Fibroblast of skin of scalp (primary cell): ENCODE data around the gene LRRC27.
A peak's percentile ranks its signal among the peaks of the same experiment; 100 is the strongest.

Source experiments
- DNase-seq: peaks from one replicate; pipeline ENCODE4 v3.0.0-alpha.2; 2013

The LRRC27 gene

DNA sequence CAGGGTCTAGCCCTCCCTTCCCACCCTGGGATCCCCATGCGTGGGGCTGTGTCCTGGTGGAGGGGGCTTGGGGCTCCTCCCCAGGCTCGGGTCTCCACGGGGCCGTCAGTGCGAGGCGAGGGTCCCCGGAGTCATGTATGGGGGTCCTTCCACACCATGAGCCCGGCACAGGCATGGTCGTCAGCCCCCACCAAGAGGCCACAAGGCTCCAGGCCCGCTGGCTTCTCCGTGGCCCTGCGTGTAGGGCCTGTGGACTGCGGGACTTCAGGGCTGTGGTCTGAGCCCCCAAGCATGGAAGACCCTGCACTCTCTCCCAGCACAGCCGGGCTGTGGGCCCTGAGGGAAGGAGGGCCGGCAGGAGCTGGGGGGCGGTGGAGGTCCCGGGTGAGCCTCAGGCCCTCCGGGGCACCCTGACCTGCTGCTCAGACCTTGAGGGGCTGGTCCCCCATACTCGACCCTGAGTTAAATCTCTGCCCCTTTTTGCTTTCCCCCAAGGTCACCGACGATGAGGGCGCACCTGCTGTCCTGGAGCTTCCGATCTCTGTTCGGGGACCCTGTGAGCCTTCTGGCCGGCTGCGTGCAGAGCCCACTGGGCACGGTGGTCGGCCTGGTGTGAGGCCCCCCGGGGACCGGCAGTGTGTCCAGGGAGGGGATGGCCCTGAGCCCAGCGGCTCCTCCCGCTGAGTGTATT is 84.7 kb downstream of the LRRC27 start:
- DNase-seq = no peak

DNA sequence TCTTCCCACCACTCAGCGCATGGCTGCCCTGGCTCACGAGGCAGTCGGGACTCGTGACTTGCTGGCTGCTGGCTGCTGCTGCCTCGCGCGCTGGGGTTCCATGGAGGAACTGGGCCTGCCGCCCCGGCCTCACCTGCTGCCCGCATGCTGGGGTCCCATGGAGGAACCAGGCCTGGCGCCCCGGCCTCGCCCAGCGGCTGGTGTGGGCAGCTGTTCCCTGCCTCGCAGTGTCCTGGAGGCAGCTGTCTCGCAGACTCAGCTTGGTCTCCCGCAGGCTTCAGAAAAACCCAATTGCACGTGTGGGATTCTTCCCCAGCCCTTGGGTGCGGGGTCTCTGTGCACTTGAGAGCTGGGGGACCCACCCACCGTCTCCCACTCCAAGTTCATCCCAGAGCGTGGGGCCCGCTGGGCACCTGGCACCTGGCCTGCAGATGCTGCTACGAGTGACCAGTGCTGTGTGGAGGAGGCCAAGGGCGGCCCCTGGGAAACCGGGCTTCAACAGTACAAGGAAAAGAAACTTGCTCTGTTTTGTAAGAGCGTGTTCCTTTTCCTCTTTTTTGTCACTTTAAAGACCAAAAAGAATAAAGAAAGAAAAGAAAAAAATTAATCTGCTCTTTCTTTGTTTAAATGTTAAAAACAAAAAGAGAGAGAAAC is 85.4 kb downstream of the LRRC27 start:
- no peak for DNase-seq

DNA sequence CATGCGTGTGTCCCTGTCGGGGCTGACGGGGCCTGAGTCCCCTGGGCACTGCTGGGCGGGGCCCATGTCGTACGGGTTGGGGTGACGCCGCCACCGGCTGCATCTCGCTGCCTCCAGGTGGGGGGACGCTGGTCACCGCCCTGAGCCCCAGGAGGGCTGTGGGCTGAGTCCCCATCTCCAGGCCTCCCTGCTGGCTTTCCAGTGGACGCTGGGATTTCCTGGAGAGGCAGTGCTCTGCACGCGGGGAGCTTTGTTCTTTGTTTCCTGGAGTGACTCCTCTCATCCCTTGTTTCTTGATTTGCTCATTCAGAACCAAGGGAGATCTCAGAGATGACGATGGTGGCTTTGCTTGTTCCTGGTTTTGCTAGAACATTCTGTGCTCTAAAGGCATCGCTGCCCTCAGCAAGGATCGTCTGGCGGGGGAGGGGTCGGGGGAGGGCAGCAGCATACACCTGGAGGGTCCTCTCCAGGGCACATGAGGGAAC is 86.0 kb downstream of the LRRC27 start:
- no peak for DNase-seq

DNA sequence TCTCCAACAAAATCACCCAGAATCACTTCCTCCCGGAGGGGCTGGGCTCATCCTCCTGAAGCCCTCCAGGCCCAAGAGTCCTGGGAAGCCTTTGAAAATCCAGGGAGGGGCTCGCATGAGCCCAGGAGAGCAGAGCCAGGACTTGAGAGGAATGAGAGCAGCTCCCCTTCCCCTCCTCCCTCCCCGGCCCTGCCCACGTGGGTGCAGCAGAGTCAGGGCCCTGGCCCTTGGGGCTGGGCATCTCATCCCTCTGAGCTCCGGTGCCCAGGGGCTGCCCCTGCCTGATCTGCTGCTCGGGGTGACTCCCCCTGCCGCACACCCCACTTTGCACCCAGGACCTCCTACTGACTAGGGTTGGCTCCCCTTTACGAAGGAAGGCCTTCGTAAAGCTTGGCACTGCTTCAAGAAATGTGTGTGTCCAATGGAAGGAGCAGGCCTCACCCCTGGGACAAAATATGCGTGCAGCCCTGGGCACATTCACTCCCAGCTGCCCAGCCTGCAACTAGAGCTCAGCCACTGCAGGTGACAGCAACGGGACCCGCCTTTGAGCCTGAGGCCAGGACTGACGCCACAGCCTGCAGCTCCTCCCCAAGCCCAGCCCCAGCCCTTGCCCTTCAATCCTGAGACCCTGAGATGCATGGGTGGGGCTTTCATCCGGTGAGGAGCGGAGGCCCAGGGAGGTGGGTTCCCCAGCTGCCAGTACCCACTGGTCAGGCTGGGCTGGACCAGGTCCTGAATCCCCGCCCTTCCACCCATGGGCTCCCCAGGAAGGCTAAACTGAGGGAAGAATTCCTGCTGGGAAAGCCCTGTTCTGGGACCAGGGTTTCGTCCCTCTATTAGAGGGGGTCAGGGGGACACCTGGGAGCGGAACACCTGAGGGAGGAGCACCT is 86.8 kb downstream of the LRRC27 start:
- DNase-seq = no peak

DNA sequence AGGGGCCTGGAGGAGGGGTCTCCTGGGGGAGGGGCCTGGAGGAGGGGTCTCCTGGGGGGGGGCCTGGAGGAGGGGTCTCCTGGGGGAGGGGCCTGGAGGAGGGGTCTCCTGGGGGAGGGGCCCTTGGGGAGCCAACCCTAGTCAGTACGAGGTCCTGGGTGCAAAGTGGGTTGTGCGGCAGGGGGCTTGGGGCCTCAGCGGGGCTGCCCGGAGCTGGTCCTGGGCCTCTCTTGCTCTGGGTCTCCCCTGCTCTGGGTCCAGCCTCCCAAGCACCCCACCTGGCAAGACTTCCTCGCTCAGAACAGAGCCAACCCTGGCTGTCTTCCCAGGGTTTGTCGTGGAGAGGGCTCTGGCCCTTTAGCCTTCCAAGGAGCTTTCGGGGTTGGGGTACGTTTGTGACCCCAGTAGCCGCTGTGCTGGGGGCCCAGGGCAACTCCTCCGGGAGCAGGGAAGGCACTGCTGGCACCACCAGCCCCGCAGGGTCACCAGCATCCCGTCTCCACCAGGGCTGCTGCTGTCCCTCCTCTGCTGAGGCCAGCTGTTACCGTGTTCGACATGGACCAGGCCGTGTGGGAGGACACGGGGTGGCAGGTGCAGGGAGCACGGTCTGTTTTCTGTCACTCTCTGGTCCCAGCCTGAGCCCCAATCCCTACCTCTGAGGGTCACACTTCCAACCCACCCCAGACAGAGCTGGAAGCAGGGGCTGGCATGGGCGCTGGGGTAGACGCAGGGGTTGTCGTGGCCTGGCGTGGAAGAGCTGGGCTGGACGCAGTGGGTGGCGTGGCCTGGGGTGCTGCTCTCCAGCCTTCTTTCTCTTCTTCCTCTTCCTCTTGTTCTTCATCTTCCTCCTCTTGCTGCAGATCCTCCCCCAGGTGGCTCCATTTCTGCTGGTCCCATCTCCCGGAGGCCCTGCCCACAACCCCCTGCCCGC is 87.8 kb downstream of the LRRC27 start:
- DNase-seq = no peak

DNA sequence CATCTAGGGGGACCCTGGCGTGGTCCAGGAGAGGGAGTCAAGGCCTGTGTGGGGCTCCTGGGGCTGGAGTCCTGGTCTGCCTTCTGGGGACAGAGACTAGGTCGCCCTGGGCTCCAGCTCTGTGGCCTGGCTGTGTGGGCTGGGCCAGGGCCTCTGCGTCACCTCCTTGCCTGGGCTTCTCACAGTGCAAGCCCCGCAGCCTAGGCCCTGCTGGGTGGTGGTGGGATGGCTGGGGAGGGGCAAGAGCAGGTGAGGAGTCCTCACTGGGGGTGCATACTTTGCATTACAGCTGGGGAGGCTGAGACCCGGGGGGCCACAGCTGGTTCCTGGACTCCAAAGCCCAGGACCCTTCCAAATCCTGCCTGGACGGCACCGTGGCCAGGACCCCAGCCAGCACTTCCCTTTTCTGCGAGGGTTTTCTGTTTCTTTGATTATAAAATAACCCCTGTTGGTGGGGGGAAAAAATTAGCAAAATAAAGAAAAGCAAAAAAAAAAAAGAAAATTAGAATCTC is 88.5 kb downstream of the LRRC27 start:
- no peak for DNase-seq

DNA sequence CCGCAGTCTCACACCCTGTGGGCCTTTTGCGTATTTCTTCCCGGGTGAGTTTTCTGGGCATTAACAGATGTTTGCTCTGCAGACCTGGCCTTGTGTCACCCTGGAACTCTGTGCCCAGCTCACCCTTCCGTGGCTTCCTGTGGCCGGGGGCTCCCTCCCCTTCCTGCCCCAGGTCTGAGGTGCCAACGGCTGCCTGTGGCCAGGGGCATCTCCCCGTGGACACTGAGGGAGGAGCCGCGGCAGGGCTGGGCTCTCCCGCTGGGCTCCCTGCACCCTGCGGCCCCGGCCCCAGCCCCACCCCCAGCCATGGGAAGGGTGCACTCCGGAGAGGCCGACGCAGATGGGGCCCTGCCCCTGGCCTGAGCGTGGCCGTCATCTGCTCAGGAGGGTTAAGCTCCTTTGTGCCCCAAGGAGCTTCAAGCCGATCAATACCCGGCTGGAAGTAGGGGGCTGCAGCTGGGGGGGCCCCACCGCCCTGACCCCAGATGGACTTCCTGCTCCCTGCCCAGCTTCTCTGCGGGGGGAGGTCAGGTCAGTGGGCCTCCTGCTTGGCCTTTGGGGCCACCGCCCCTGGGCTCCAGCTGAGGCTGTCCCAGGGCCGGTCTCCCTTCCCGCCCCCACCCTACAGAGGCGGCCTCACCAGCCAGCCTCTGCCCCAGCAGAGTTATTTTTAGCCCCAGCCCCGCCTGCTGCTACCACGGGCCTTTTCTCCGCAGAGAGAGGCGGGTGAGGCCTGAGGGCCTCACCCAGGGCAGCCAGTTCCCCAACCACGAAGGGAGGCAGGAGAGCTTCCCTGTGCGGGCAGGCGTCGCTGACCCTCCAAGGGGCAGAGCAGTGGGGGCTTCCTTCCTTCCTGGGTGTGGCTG is 89.2 kb downstream of the LRRC27 start:
- DNase-seq = peak; percentile 78

DNA sequence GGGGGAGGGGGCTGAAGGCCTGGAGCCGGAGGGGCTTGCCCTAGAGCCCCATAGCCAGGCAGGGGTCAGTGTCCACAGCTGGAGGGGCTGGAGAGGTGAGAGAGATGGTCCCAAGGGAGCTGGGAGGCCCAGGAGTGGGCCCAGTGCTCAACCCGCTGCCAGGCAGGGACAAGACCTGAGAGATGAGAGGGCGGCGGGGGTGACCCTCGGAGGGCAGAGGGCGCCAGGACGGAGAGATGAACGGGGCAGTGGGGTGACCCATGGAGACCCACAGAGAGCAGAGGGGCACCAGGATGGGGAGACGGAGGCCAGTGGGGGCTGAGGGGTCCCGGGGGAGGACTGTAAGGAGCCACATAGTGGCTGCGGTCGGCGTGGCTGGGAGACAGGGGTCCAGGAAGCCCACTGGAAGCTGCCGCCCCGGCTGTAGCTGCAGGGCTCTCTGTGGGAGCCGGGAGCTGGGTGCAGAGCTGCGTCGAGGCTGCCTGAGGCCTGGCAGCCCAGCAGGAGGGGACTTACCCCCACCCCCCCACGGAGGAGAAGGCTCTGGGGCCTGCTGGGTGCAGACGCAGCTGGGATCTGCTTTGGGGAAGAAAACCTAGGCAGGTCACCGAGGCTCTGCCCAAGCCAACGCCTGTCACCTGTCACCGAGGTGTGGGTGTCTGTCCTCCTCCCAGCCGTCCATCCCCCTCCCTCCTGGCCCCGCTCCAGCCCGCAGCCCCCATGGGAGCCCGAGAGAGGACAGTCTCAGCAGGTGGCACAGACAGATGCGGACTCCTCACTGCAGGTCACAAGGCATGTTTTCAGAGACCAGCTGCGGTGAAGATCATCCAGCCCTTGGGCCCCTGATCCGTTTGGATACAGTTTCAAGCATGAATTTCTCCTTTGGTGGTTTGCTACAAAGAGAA is 90.1 kb downstream of the LRRC27 start:
- no peak for DNase-seq

DNA sequence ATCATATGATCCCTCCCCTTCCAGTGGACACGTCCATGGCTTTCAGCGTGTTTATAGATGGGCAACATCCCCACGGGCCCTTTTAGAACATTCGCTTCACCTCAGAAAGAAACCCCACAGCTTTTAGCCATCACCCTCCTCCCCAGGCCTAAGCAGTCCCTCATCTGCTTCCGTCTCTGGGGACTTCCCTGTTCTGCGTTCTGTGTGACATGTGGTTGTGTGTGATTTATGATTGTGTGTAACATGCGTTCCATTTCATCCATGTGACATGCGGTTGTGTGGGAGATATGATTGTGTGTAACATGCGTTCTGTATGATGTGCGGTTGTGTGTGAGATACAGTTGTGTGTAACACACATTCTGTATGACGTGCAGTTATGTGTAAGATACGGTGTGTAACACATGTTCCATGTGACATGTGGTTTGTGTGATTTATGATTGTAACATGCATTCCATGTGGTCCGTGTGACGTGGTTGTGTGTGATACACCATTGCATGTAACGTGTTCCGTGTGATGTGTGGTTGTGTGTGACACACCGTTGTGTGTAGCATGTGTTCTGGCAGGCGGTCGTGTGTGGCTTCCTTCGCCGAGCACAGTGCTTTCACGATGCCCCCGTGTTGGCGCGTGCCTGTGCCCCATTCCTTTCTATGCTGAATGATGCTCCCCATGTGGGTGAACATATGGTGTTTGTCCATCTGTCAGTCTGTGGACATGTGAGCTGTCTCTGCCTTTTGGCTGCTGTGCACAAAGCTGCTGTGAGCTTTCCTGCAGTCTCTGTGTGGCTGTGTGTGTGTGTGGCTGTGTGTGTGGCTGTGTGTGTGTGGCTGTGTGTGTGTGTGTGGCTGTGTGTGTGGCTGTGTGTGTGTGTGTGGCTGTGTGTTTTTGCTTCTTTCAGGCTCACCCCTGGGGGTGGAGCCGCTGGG is 91.2 kb downstream of the LRRC27 start:
- DNase-seq = no peak

DNA sequence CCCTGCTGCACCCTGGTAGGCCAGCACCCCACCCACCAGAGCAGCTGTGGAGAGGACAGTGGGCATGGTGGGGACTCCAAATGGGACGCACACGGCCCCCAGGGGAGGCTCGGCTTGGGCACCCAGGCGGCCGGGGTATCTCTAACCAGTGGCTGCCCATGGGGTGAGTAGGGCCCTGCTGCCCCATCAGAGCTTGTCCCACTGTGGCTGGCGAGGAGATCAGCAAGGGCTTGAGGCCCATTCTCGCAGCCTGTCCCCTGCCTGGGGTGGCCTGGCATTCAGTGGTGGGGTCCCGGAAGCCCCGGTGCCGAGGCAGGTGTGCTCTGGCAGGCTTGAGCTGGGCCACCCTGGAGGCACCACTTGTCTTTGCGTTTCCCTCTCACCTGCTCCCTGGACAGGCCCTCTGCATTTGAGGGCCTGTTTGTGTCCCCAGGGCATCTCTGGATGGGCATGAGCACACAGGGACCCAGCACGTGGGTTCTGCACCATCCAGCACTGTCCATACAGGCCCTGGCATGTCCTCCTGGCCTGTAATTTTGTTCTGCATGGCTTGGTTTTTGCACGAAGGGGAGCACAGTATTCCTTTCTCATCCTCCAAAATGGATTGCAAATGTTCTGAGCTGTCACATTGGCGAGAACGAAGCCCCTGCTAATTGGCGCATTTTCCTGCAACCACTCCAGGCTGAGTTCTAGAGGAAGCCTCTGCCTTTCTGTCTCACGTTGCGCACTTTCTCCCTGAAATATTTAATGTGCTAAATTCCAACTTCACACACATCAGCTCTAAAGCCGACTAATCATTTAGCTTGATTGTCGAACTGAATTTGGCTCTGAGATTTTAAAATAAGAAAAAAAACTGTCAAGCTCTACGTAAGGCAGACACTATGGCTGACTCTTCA is 92.2 kb downstream of the LRRC27 start:
- DNase-seq = no peak

DNA sequence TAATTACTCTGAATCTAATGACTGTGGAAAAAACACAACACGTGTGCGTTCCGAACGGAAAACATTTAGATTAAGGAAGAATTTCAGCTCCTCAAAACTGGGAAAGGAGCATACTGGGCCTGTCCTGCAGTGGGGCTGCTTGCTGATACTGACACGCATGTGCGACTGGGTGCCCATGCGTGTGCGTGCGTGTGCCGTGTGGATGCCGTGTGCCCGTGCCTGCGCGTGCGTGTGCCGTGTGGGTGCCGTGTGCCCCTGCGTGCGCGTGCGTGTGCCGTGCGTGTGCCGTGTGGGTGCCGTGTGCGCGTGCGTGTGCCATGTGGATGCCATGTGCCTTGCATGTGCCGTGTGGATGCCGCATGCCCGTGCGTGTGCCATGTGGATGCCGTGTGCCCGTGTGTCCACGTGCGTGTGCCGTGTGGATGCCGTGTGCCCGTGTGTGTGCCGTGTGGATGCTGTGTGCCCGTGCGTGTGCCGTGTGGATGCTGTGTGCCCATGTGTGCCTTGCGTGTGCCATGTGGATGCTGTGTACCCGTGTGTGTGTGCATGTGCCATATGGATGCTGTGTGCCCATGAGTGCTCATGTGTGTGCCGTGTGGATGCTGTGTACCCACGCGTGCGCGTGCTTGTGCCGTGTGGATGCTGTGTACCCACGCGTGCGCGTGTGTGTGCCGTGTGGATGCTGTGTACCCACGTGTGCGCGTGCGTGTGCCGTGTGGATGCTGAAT is 93.2 kb downstream of the LRRC27 start:
- no peak for DNase-seq

DNA sequence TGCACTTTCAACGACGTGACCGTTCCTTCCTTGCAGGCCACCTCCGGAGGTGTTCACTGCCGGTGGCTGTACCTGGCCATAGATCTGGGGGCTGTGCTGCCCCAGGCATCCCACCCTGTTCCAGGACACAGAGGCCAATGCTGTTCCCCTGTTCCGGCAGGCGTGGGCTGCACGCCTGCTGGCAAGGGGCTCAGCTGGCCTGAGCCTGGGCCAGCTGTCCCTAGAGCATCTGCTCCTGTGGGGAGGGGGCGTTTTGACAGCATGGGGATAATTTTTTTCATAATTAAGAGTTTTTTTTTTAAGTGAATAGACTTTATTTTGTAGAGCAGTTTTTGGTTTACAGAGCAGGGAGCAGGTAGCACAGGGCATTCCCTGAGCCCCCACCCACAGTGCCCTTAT is 93.8 kb downstream of the LRRC27 start:
- no peak for DNase-seq

DNA sequence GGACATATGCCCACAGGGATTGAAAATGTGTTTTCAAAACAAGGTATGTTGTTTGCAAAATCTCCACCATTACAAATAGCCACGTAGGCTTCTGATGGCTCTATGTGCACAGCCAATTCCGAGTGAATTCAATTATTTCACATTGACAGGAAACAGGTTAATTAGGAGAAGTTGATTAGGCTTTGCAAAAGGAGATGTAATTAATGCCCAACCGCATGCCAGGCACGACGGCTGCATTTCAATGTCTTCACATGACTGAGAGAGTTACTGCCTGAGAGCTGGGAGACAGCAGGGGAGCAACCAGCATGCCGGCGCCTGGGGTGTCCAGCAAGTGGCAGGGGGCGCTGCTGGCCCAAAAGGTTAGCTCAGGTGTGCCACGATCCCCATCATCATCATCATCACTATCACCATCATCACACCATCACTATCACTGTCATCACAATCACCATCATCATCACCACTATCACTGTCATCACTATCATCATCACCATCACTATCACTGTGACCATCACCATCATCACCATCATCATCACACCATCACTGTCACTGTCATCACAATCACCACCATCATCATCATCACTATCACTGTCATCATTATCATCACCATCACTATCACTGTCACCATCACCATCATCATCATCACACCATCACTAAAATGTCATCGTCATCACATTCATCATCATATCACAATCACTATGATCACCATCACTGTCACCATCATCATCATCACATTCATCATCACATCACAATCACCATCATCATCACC is 95.2 kb downstream of the LRRC27 start:
- DNase-seq = no peak

DNA sequence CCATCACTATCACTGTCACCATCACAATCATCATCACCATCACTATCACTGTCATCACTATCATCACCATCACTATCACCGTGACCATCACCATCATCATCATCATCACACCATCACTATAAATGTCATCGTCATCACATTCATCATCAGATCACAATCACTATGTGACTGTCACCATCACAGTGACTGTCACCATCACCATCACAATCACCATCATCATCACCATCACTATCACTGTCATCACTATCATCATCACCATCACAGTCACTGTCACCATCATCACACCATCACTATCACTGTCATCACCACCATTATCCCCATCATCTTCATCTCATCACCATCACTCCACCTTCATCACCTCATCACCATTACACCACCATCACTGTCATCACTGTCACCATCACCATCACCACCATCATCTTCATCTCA is 96.0 kb downstream of the LRRC27 start:
- no peak for DNase-seq

DNA sequence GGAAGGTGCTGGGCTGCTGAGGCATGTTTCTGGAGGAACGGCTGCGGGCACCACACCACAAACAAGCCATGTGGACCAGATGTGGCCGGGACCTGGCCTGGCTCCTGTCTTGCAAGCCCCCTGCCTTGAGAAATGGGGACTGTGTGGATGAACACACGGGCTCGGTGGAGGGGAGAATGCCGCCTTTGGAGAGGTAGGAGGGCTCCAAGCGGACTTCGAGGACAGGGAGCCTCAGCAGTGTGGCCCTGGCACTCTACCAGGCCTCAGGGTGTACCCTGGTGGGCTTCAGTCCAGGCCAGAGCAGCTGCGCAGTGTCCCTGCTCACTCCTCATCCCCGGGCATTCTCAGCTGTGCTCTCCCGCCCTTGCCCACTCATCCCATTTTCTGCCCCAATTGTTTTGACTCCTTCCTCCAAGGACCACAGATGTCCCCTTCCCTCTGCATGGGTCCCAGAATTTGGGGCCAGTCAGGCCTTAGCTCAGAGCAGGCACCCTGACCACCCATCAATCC is 96.5 kb downstream of the LRRC27 start:
- no peak for DNase-seq
